Activated CD8-positive, alpha-beta T cell treated with anti-CD3 and anti-CD28 coated beads, Interleukin-2, amount 10 ng/mL, durations not matched to agents 7 days and 5 days (primary cell): ENCODE data around the gene NUP210L. TPM values are rescaled to one million over a fixed set of nuclear protein-coding genes. Genes with fewer than 3 reads are reported as not detected.
A peak's percentile ranks its signal among the peaks of the same experiment; 100 is the strongest.

Experiments used
- ATAC-seq: fragments of 150-1000 bp; cut with Tn5 transposase; one replicate; pipeline ENCODE4 v1.10.0; 2021; ENCODE audit warnings: moderate library complexity
- CTCF ChIA-PET: fragments of 350-600 bp; sonication (Branson Sonifier 250); formaldehyde crosslinking; loops from one replicate; lab custom pipeline; 2021; ENCODE audit warnings: antibody characterized with exemption; lab: Charles Lee
- POLR2A ChIA-PET: fragments of 350-600 bp; sonication (Branson Sonifier 250); formaldehyde crosslinking; loops from one replicate; lab custom pipeline; 2021; ENCODE audit warnings: antibody characterized with exemption; lab: Charles Lee
- DNase-seq: peaks from one replicate; pipeline ENCODE4 v3.0.0-alpha.2; 2020
- H3K27ac Mint-ChIP-seq: one replicate; pipeline ENCODE4 v1.8.0; 2021; ENCODE audit warnings: mild to moderate bottlenecking, mixed read lengths
- H3K27me3 Mint-ChIP-seq: one replicate; pipeline ENCODE4 v1.8.0; 2021; ENCODE audit warnings: low read depth, mixed read lengths
- H3K36me3 Mint-ChIP-seq: one replicate; pipeline ENCODE4 v1.8.0; 2021; ENCODE audit warnings: low read depth, mixed read lengths
- H3K4me1 Mint-ChIP-seq: one replicate; pipeline ENCODE4 v1.8.0; 2021; ENCODE audit warnings: low read depth, mixed read lengths
- H3K4me3 Mint-ChIP-seq: one replicate; pipeline ENCODE4 v1.8.0; 2021; ENCODE audit warnings: mild to moderate bottlenecking, mixed read lengths
- H3K9me3 Mint-ChIP-seq: one replicate; pipeline ENCODE4 v1.8.0; 2022; ENCODE audit warnings: mixed read lengths; ENCODE audit not compliant: insufficient read depth
- total RNA-seq, 2 experiments: library from RNA; stranded (reverse); gene quantifications; one replicate each; pipeline ENCODE4 v1.2.3, GENCODE V29; 2021

Gene NUP210L
- total RNA-seq, 2 experiments from 2014 or later = 0.08 to 0.13 TPM

DNA sequence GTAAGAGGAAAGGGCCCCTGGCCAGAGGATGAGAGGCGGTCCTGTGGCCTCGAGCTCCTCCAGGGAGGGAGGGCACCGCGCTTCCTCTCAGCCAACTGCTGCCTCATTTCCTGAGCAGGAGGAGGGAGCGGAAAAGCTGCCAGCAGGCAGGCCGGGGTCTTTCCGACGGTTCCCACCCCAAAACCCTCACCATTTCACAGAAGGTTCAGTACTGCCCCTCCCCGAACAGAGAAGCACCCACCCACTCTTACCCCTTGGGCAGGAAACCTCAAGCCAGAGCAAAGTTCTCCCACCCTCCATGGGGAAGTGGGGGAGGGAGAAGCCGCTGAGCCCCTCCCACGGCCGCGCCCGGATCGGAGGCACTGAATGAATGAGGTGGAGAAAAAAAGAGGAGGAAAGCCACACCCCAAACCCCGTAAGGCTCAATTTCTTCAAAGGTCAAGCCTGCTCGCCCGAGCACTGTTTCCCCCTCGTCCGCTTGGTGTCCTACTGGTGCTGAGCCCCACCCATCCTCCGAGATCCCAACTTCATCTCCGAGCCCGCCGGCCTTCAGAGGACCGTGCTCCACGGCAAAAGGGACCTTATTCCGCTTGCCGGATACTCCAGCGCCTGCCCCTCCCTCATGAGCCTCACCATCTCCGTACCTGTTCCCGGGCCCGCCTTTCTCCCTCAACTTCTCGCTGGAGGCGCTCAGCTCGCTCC is 27.6 kb upstream of the NUP210L start:
- H3K4me3 Mint-ChIP-seq = peak overlapping the region; percentile 99
- peak overlapping the region; percentile 100 for H3K27ac Mint-ChIP-seq
- ATAC-seq (peak; percentile 72), DNase-seq (peak; percentile 92)
- peaks cover under 1% of the 10 kb centered on the region for H3K27me3 Mint-ChIP-seq
- peaks cover 52% of the 10 kb centered on the region for H3K36me3 Mint-ChIP-seq
- ChIA-PET CTCF (interaction anchor here (1.4 to 3.6 kb wide), 6 partner anchors 17 to 215 kb away, joined by 3 to 23 read pairs (median 10); partner anchors contain the start of genes CREB3L4 and RAB13), POLR2A (interaction anchor here (0.6 to 8.1 kb wide), 15 partner anchors 11 to 282 kb away, joined by 3 to 84 read pairs (median 5); partner anchors contain the start of genes RPS27 and UBAP2L)
- H3K4me1 Mint-ChIP-seq = peaks cover 51% of the 10 kb centered on the region
- H3K9me3 Mint-ChIP-seq = no peaks in the 10 kb centered on the region

DNA sequence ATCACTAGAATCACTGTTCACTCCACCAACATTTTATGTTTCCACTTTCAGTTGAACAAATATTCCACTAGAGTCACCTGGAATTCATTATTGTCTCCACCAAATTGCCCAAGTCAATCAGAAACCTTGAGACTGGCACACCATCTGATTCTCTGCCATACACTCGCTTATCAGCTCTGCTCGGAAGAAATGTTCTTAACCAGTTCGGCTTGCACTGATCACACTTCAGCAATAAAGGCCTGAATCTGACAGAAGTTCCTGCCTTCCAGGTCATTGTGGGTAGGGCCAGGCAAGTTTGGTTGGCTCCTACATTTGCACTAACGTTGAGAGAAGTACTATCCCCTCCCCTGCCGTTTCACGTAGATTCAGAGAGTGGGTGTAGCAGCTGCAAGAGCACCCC is 27.1 kb upstream of the NUP210L start:
- DNase-seq (no peak), ATAC-seq (no peak)
- Mint-ChIP-seq H3K27me3 (no peaks in the 10 kb centered on the region), H3K9me3 (no peaks in the 10 kb centered on the region), H3K4me1 (peaks cover 57% of the 10 kb centered on the region), H3K36me3 (peaks cover 58% of the 10 kb centered on the region), H3K4me3 (peak overlapping the region; percentile 99), H3K27ac (peak overlapping the region; percentile 100)
- POLR2A ChIA-PET = interaction anchor here (0.9 to 8.1 kb wide), 13 partner anchors 11 to 191 kb away, joined by 3 to 84 read pairs (median 5); partner anchors contain the start of genes RPS27 and UBAP2L
- CTCF ChIA-PET = interaction anchor here (1.4 to 3.6 kb wide), 6 partner anchors 17 to 214 kb away, joined by 3 to 23 read pairs (median 10); partner anchors contain the start of genes CREB3L4 and RAB13

DNA sequence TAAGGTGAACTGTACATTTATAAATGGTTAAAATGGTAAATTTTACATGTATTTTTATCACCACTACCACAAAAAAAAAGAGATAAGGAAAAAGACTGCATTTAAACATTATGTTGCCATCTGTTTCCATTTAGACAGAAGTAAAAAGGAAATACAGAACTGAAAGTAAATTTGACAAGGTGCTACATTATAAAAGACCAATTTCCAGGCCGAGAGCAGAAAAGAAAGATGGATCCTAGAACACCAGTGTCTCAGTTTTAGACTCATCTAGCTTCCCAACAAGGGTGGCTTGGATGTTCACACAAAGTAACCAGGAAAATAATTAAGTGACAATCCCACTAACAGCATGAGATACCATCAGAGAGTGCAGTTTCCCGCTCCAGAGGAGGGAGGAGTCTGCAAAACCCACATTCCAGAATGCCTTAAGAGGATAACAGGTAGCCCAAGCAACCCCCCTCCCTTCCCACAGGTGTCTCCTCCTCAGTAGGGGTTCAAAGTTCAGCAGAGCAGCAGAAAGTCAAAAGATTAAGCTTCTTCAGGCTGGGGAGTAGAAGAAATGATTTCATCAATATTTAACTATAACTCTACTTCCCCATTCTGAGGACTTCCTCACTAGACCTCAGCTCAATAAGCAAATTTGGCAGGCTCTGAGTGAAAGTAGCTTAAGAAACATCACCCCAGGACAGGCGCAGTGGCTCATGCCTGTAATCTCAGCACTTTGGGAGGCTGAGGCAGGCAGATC is 25.2 kb upstream of the NUP210L start:
- Mint-ChIP-seq H3K36me3 (peaks cover 71% of the 10 kb centered on the region), H3K4me1 (peaks cover 65% of the 10 kb centered on the region), H3K27ac (peak overlapping the region; percentile 100), H3K27me3 (no peaks in the 10 kb centered on the region), H3K9me3 (no peaks in the 10 kb centered on the region), H3K4me3 (peak overlapping the region; percentile 99)
- POLR2A ChIA-PET = interaction anchor here (1.2 to 8.1 kb wide), 6 partner anchors 11 to 213 kb away, joined by 3 to 84 read pairs (median 8); partner anchors contain the start of genes ATP8B2, CREB3L4 and UBAP2L
- no peak for ATAC-seq
- CTCF ChIA-PET = interaction anchor here (2.4 to 3.6 kb wide), 3 partner anchors 19 to 155 kb away, joined by 14 to 23 read pairs (median 18); no protein-coding TSS in a partner anchor
- no peak for DNase-seq

GRCh38 chr1:154178911-154179811 is 24.3 kb upstream of the NUP210L start:
- H3K4me3 Mint-ChIP-seq = peak overlapping the region; percentile 99

DNA sequence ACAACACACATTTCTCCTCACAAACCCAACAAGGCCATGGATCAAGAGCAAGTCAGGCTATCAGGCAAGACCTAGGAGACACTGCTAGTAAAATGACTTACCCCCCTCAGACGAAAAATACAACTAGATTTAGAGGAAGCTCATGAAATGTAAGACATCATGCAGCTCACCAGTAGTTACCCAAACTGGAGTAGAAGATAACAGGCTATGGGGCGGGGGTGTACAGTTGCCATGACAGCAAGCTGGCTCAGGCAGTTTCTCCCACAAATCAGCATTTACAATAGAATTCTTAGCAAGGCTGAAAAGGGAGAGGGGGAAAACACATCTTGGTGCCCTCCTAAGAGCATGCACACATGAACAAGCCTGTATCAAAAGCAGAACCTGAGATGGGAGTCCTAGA is 23.1 kb upstream of the NUP210L start:
- Mint-ChIP-seq H3K27ac (peak overlapping the region; percentile 100), H3K9me3 (no peaks in the 10 kb centered on the region), H3K27me3 (no peaks in the 10 kb centered on the region), H3K4me1 (peaks cover 61% of the 10 kb centered on the region), H3K4me3 (peak overlapping the region; percentile 99), H3K36me3 (peaks cover 79% of the 10 kb centered on the region)
- POLR2A ChIA-PET = interaction anchor here (0.9 to 8.1 kb wide), 6 partner anchors 9 to 188 kb away, joined by 3 to 84 read pairs (median 4); no protein-coding TSS in a partner anchor
- no peak for ATAC-seq
- CTCF ChIA-PET = interaction anchor here (0.6 to 3.4 kb wide), 9 partner anchors 20 to 369 kb away, joined by 3 to 11 read pairs (median 4); no protein-coding TSS in a partner anchor
- no peak for DNase-seq

More at GRCh38 chr1:154178911-154179811, 24.3 kb upstream of the NUP210L start:
- no peaks in the 10 kb centered on the region for H3K27me3 Mint-ChIP-seq
- ATAC-seq = no peak
- H3K4me1 Mint-ChIP-seq = peaks cover 65% of the 10 kb centered on the region
- H3K9me3 Mint-ChIP-seq = no peaks in the 10 kb centered on the region
- H3K36me3 Mint-ChIP-seq = peaks cover 79% of the 10 kb centered on the region
- POLR2A ChIA-PET = interaction anchor here (0.9 to 8.1 kb wide), 5 partner anchors 10 to 189 kb away, joined by 3 to 84 read pairs (median 3); no protein-coding TSS in a partner anchor
- CTCF ChIA-PET = interaction anchor here (1.3 to 3.6 kb wide), 4 partner anchors 20 to 192 kb away, joined by 3 to 23 read pairs (median 9); no protein-coding TSS in a partner anchor
- no peak for DNase-seq
- peak overlapping the region; percentile 100 for H3K27ac Mint-ChIP-seq

- Mint-ChIP-seq H3K36me3 (peaks cover 81% of the 10 kb centered on the region), H3K27me3 (no peaks in the 10 kb centered on the region), H3K4me1 (peaks cover 70% of the 10 kb centered on the region), H3K4me3 (no peak overlapping the region), H3K27ac (peak overlapping the region; percentile 41), H3K9me3 (no peaks in the 10 kb centered on the region)
- CTCF ChIA-PET = interaction anchor here (0.9 to 3.4 kb wide), 3 partner anchors 11 to 158 kb away, joined by 3 to 11 read pairs (median 6); no protein-coding TSS in a partner anchor
- DNase-seq (no peak), ATAC-seq (no peak)
- POLR2A ChIA-PET = interaction anchor here (1.3 to 8.1 kb wide), 2 partner anchors 17 to 45 kb away, joined by 3 to 84 read pairs; no protein-coding TSS in a partner anchor
These were observed 21.5 kb upstream of the NUP210L start for GRCh38 chr1:154176337-154176736.

GRCh38 chr1:154174654-154175053 is 19.8 kb upstream of the NUP210L start:
- Mint-ChIP-seq H3K4me1 (peaks cover 62% of the 10 kb centered on the region), H3K36me3 (peaks cover 82% of the 10 kb centered on the region), H3K4me3 (no peak overlapping the region), H3K27ac (no peak overlapping the region), H3K9me3 (no peaks in the 10 kb centered on the region), H3K27me3 (no peaks in the 10 kb centered on the region)
- CTCF ChIA-PET = no interaction called here
- ATAC-seq (no peak), DNase-seq (no peak)
- POLR2A ChIA-PET = interaction anchor here (1.3 kb wide), 1 partner anchor 184 kb away, joined by 3 read pairs; the partner anchor contains the start of gene RPS27

DNA sequence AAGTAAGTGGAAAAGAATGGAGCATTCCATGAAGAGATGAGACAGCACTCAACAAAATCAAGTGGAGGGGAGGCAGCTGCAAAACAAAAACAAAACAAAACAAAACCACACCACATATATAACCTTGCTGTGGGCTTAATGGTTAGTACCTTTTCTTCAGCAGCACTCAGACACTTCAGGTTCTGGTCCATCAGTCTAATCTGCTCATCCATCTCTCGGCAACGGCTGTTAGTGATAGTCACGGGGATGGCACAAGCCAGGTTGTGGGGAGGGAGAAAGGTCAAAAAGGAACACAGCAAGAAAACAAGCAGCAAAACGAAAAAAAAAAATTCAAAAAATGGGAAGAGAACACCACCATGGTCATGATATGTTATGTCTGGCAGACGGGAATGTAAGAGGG is 17.0 kb upstream of the NUP210L start:
- H3K36me3 Mint-ChIP-seq = peaks cover 76% of the 10 kb centered on the region
- H3K27ac Mint-ChIP-seq = no peak overlapping the region
- ATAC-seq (no peak), DNase-seq (no peak)
- CTCF ChIA-PET = no interaction called here
- no peaks in the 10 kb centered on the region for H3K9me3 Mint-ChIP-seq
- peaks cover 40% of the 10 kb centered on the region for H3K4me1 Mint-ChIP-seq
- H3K27me3 Mint-ChIP-seq = no peaks in the 10 kb centered on the region
- H3K4me3 Mint-ChIP-seq = no peak overlapping the region
- POLR2A ChIA-PET = no interaction called here

GRCh38 chr1:154171223-154171583 is 16.3 kb upstream of the NUP210L start:
- ATAC-seq (peak; percentile 21), DNase-seq (no peak)
- no peaks in the 10 kb centered on the region for H3K9me3 Mint-ChIP-seq
- H3K27me3 Mint-ChIP-seq = no peaks in the 10 kb centered on the region
- H3K36me3 Mint-ChIP-seq = peaks cover 79% of the 10 kb centered on the region
- ChIA-PET POLR2A (interaction anchor here (1.3 to 3.1 kb wide), 2 partner anchors 11 to 12 kb away, joined by 8 to 17 read pairs; no protein-coding TSS in a partner anchor), CTCF (no interaction called here)
- no peak overlapping the region for H3K4me3 Mint-ChIP-seq
- no peak overlapping the region for H3K27ac Mint-ChIP-seq
- peaks cover 38% of the 10 kb centered on the region for H3K4me1 Mint-ChIP-seq

- ATAC-seq (peak; percentile 50), DNase-seq (no peak)
- CTCF ChIA-PET = no interaction called here
- no peaks in the 10 kb centered on the region for H3K9me3 Mint-ChIP-seq
- no peak overlapping the region for H3K4me3 Mint-ChIP-seq
- H3K36me3 Mint-ChIP-seq = peaks cover 79% of the 10 kb centered on the region
- peaks cover 34% of the 10 kb centered on the region for H3K4me1 Mint-ChIP-seq
- POLR2A ChIA-PET = interaction anchor here (1.3 to 3.7 kb wide), 3 partner anchors 9 to 12 kb away, joined by 8 to 17 read pairs (median 12); no protein-coding TSS in a partner anchor
- peak overlapping the region; percentile 43 for H3K27ac Mint-ChIP-seq
- no peaks in the 10 kb centered on the region for H3K27me3 Mint-ChIP-seq
These were observed 15.8 kb upstream of the NUP210L start for GRCh38 chr1:154170547-154171222.
